WTC11 (cell line): Measurements from ENCODE around the gene RASL12. TPM values are rescaled to one million over a fixed set of nuclear protein-coding genes. Genes with fewer than 3 reads are reported as not detected.
"Not testable (repeated sequence)": the region's sequence is repeated elsewhere in the genome, so short reads cannot be mapped to it uniquely, and the experiment has no call there.

Experiments
- ATAC-seq: fragments of 200-7000 bp; cut with Tn5 transposase; 2 replicates; pipeline ENCODE4 v1.10.0; 2021; ENCODE audit warnings: mild to moderate bottlenecking, moderate library complexity
- CTCF ChIA-PET: fragments of 300-600 bp; sonication (Branson Sonifier 250); formaldehyde crosslinking; loops from one replicate; lab custom pipeline; 2021; ENCODE audit warnings: antibody characterized with exemption; lab: Charles Lee
- POLR2A ChIA-PET: fragments of 350-600 bp; sonication (Branson Sonifier 250); formaldehyde crosslinking; loops from one replicate; lab custom pipeline; 2021; ENCODE audit warnings: antibody characterized with exemption; lab: Charles Lee
- DNase-seq: peaks from one replicate; pipeline ENCODE4 v3.0.0; 2021; ENCODE audit warnings: low spot score
- H3K27ac Mint-ChIP-seq: 2 replicates; pipeline ENCODE4 v1.8.0; 2021; ENCODE audit warnings: mixed read lengths
- H3K27me3 Mint-ChIP-seq: 2 replicates; pipeline ENCODE4 v1.8.0; 2021; ENCODE audit warnings: low read depth, mild to moderate bottlenecking, moderate library complexity, mixed read lengths
- H3K36me3 Mint-ChIP-seq: 2 replicates; pipeline ENCODE4 v1.8.0; 2021; ENCODE audit warnings: mixed read lengths
- H3K4me1 Mint-ChIP-seq: 2 replicates; pipeline ENCODE4 v1.8.0; 2022; ENCODE audit warnings: mixed read lengths
- H3K4me3 Mint-ChIP-seq: 2 replicates; pipeline ENCODE4 v1.8.0; 2021; ENCODE audit warnings: mild to moderate bottlenecking, moderate library complexity, mixed read lengths
- H3K9me3 Mint-ChIP-seq: 2 replicates; pipeline ENCODE4 v1.8.0; 2021; ENCODE audit warnings: mixed read lengths
- ATF1 ChIP-seq: sonication (generic); formaldehyde crosslinking; IDR thresholded peaks from 2 replicates; pipeline ENCODE4 v1.8.1; 2023; ENCODE audit warnings: mild to moderate bottlenecking, moderate library complexity, missing genetic modification reagents
- ELF4 ChIP-seq: sonication (generic); formaldehyde crosslinking; IDR thresholded peaks from 2 replicates; pipeline ENCODE4 v1.8.1; 2022; ENCODE audit warnings: low read depth, mild to moderate bottlenecking, moderate library complexity, missing genetic modification reagents
- FOXJ3 ChIP-seq: sonication (generic); formaldehyde crosslinking; IDR thresholded peaks from 2 replicates; pipeline ENCODE4 v1.9.0; 2021; ENCODE audit warnings: missing genetic modification reagents, mild to moderate bottlenecking, borderline replicate concordance
- FOXK1 ChIP-seq: sonication (generic); formaldehyde crosslinking; IDR thresholded peaks from 2 replicates; pipeline ENCODE4 v1.8.0; 2022; ENCODE audit warnings: mild to moderate bottlenecking, moderate library complexity, missing genetic modification reagents
- MYBL2 ChIP-seq: sonication (generic); formaldehyde crosslinking; IDR thresholded peaks from 2 replicates; pipeline ENCODE4 v1.8.1; 2023; ENCODE audit warnings: mild to moderate bottlenecking, moderate library complexity, missing genetic modification reagents
- OVOL2 ChIP-seq: fragments of 250-450 bp; sonication (Bioruptor Pico); IDR thresholded peaks from 2 replicates; pipeline ENCODE4 v1.9.0; 2021; ENCODE audit warnings: mild to moderate bottlenecking, borderline replicate concordance
- SMAD4 ChIP-seq: sonication (generic); formaldehyde crosslinking; IDR thresholded peaks from 2 replicates; pipeline ENCODE4 v1.8.0; 2022; ENCODE audit warnings: mild to moderate bottlenecking, missing genetic modification reagents
- TCF7 ChIP-seq: sonication (generic); formaldehyde crosslinking; IDR thresholded peaks from 2 replicates; pipeline ENCODE4 v1.8.0; 2022; ENCODE audit warnings: mild to moderate bottlenecking, low read depth, missing genetic modification reagents, moderate library complexity
- ZBTB21 ChIP-seq: sonication (generic); formaldehyde crosslinking; IDR thresholded peaks from 2 replicates; pipeline ENCODE4 v1.8.1; 2023; ENCODE audit warnings: mild to moderate bottlenecking, missing genetic modification reagents, borderline replicate concordance
- ZNF121 ChIP-seq: sonication (generic); formaldehyde crosslinking; IDR thresholded peaks from 2 replicates; pipeline ENCODE4 v1.8.0; 2023; ENCODE audit warnings: missing genetic modification reagents
- ZNF219 ChIP-seq: sonication (generic); formaldehyde crosslinking; IDR thresholded peaks from 2 replicates; pipeline ENCODE4 v1.8.0; 2023; ENCODE audit warnings: missing genetic modification reagents, mild to moderate bottlenecking, borderline replicate concordance
- ZNF396 ChIP-seq: fragments of 250-450 bp; sonication (Bioruptor Pico); IDR thresholded peaks from 2 replicates; pipeline ENCODE4 v1.8.0; 2021; ENCODE audit warnings: mild to moderate bottlenecking, moderate library complexity, borderline replicate concordance
- ZNF423 ChIP-seq: fragments of 250-450 bp; sonication (Bioruptor Pico); IDR thresholded peaks from 2 replicates; pipeline ENCODE4 v2.1.2; 2022; ENCODE audit warnings: mild to moderate bottlenecking, moderate library complexity
- total RNA-seq: library from RNA; stranded (reverse); gene quantifications from 3 replicates; pipeline ENCODE4 v1.2.3, GENCODE V29; 2021
- TF ChIP-seq, protein P1 (sequence below): sonication (generic); formaldehyde crosslinking; IDR thresholded peaks from 2 replicates; pipeline ENCODE4 v1.8.0; 2022; ENCODE audit warnings: mild to moderate bottlenecking, missing genetic modification reagents
- TF ChIP-seq, protein P2 (sequence below): sonication (generic); formaldehyde crosslinking; conservative IDR thresholded peaks from 2 replicates; pipeline ENCODE4 v1.8.1; 2023; ENCODE audit warnings: mild to moderate bottlenecking, low read depth, missing genetic modification reagents, moderate library complexity
- TF ChIP-seq, protein P3 (sequence below): sonication (generic); formaldehyde crosslinking; IDR thresholded peaks from 2 replicates; pipeline ENCODE4 v1.8.1; 2023; ENCODE audit warnings: mild to moderate bottlenecking, missing genetic modification reagents, moderate library complexity
- TF ChIP-seq, protein P4 (sequence below): fragments of 250-450 bp; sonication (Bioruptor Pico); IDR thresholded peaks from 2 replicates; pipeline ENCODE4 v2.1.2; 2022; ENCODE audit warnings: mild to moderate bottlenecking, moderate library complexity
- TF ChIP-seq, protein P5 (sequence below): fragments of 250-450 bp; sonication (Bioruptor Pico); IDR thresholded peaks from 2 replicates; pipeline ENCODE4 v1.8.0; 2021; ENCODE audit warnings: mild to moderate bottlenecking
- TF ChIP-seq, protein P6 (sequence below): sonication (generic); formaldehyde crosslinking; IDR thresholded peaks from 2 replicates; pipeline ENCODE4 v1.8.0; 2022; ENCODE audit warnings: mild to moderate bottlenecking, missing genetic modification reagents

RASL12 gene
- total RNA-seq, 1 experiment from 2014 or later, result 5.6 TPM

DNA sequence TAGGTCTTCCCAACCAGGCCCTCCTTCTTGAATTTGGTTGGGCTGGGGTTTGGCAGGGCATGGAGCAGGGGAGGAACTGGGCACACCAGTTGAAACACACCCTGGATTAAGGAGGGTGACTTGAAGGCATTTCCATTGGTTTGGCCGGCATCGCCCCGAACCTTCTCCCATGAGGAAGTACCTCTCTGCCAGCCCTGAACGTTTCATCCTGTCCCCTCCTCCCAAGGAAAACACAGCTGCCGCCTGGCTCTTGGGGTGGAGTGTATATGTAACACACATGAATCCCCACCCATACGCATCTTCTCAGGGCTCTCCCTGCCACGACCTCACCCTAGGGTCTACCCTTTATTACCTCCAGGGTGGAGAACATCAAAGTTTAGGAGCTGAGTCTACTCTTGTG lies 32.7 kb upstream of the RASL12 start:
- Mint-ChIP-seq H3K4me3 (no peak overlapping the region), H3K36me3 (no peaks in the 10 kb centered on the region), H3K27me3 (peaks cover 10% of the 10 kb centered on the region), H3K4me1 (peaks cover 2% of the 10 kb centered on the region), H3K27ac (no peak overlapping the region; the same call in 1 of the 2 replicates), H3K9me3 (no peaks in the 10 kb centered on the region)
- no peak for DNase-seq
- no peak for TF ChIP-seq ZNF396 (CRISPR knock-in tag)
- TF ChIP-seq ELF4 (CRISPR knock-in tag), result no peak
- TF ChIP-seq FOXK1, result no peak
- TF ChIP-seq, protein P1, sequence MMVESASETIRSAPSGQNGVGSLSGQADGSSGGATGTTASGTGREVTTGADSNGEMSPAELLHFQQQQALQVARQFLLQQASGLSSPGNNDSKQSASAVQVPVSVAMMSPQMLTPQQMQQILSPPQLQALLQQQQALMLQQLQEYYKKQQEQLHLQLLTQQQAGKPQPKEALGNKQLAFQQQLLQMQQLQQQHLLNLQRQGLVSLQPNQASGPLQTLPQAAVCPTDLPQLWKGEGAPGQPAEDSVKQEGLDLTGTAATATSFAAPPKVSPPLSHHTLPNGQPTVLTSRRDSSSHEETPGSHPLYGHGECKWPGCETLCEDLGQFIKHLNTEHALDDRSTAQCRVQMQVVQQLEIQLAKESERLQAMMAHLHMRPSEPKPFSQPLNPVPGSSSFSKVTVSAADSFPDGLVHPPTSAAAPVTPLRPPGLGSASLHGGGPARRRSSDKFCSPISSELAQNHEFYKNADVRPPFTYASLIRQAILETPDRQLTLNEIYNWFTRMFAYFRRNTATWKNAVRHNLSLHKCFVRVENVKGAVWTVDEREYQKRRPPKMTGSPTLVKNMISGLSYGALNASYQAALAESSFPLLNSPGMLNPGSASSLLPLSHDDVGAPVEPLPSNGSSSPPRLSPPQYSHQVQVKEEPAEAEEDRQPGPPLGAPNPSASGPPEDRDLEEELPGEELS, result no peak
- no peak for TF ChIP-seq OVOL2
- TF ChIP-seq, protein P2, sequence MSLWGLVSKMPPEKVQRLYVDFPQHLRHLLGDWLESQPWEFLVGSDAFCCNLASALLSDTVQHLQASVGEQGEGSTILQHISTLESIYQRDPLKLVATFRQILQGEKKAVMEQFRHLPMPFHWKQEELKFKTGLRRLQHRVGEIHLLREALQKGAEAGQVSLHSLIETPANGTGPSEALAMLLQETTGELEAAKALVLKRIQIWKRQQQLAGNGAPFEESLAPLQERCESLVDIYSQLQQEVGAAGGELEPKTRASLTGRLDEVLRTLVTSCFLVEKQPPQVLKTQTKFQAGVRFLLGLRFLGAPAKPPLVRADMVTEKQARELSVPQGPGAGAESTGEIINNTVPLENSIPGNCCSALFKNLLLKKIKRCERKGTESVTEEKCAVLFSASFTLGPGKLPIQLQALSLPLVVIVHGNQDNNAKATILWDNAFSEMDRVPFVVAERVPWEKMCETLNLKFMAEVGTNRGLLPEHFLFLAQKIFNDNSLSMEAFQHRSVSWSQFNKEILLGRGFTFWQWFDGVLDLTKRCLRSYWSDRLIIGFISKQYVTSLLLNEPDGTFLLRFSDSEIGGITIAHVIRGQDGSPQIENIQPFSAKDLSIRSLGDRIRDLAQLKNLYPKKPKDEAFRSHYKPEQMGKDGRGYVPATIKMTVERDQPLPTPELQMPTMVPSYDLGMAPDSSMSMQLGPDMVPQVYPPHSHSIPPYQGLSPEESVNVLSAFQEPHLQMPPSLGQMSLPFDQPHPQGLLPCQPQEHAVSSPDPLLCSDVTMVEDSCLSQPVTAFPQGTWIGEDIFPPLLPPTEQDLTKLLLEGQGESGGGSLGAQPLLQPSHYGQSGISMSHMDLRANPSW (CRISPR knock-in tag), result no peak
- ATAC-seq, result no peak
- ChIA-PET CTCF (interaction anchor here (0.6 to 6.1 kb wide), 6 partner anchors 18 to 416 kb away, joined by 5 to 308 read pairs (median 10); partner anchors contain the start of genes CILP, KBTBD13 and RASL12), POLR2A (interaction anchor here (1.9 kb wide), 1 partner anchor 17 kb away, joined by 12 read pairs; no protein-coding TSS in a partner anchor)

DNA sequence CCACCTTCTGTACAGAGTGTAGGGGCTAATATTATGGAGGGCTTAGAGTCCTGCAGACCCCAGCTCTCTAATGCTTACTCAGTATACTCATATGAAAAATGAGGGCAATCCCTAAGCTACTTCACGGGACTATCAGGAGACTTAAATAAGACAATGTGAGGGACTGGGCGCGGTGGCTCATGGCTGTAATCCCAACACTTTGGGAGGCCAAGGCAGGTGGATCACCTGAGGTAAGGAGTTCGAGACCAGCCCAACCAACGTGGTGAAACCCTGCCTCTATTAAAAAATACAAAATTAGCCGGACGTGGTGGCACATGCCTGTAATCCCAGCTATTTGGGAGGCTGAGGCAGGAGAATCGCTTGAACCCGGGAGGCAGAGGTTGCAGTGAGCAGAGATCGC lies 32.0 kb upstream of the RASL12 start:
- peaks cover 10% of the 10 kb centered on the region for H3K27me3 Mint-ChIP-seq
- H3K9me3 Mint-ChIP-seq, DNase-seq, POLR2A ChIA-PET, H3K27ac Mint-ChIP-seq, ATAC-seq, H3K4me3 Mint-ChIP-seq, H3K36me3 Mint-ChIP-seq, H3K4me1 Mint-ChIP-seq: not testable (repeated sequence)
- CTCF ChIA-PET, result interaction anchor here (5.4 to 6.1 kb wide), 2 partner anchors 17 to 40 kb away, joined by 292 to 308 read pairs; partner anchors contain the start of genes KBTBD13 and RASL12

DNA sequence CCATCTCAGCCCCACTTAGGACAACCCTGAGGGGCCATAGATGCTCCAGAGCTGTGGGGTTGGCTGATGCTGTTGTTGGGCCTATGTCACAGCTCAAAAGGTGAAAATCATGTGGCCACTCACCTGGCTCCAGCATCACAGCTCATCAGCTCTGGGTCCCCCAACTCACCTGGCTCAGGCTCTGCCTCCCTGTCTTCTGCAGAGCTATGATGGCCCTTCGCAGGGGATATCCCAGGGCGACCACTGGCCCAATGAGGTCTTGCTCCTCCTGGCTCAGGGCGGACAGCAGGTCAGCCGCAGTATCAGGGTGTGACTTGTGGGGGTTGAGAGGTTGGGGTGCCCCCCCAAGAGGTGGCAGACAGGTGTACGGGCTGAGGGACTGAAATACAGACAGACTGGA lies 31.5 kb upstream of the RASL12 start:
- Mint-ChIP-seq H3K4me3 (no peak overlapping the region), H3K27me3 (peaks cover 10% of the 10 kb centered on the region), H3K27ac (no peak overlapping the region), H3K36me3 (no peaks in the 10 kb centered on the region), H3K9me3 (no peaks in the 10 kb centered on the region), H3K4me1 (peaks cover 2% of the 10 kb centered on the region)
- DNase-seq, result no peak
- TF ChIP-seq, protein P3, sequence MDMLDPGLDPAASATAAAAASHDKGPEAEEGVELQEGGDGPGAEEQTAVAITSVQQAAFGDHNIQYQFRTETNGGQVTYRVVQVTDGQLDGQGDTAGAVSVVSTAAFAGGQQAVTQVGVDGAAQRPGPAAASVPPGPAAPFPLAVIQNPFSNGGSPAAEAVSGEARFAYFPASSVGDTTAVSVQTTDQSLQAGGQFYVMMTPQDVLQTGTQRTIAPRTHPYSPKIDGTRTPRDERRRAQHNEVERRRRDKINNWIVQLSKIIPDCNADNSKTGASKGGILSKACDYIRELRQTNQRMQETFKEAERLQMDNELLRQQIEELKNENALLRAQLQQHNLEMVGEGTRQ (CRISPR knock-in tag), result no peak
- TF ChIP-seq ATF1 (CRISPR knock-in tag), result no peak
- TF ChIP-seq TCF7 (CRISPR knock-in tag), result no peak
- TF ChIP-seq ZNF121 (CRISPR knock-in tag), result no peak
- TF ChIP-seq ZNF423 (CRISPR knock-in tag), result no peak
- TF ChIP-seq MYBL2, result no peak
- no peak for TF ChIP-seq FOXJ3
- TF ChIP-seq, protein P4, sequence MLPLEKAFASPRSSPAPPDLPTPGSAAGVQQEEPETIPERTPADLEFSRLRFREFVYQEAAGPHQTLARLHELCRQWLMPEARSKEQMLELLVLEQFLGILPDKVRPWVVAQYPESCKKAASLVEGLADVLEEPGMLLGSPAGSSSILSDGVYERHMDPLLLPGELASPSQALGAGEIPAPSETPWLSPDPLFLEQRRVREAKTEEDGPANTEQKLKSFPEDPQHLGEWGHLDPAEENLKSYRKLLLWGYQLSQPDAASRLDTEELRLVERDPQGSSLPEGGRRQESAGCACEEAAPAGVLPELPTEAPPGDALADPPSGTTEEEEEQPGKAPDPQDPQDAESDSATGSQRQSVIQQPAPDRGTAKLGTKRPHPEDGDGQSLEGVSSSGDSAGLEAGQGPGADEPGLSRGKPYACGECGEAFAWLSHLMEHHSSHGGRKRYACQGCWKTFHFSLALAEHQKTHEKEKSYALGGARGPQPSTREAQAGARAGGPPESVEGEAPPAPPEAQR (CRISPR knock-in tag), result no peak
- TF ChIP-seq ZBTB21, result no peak
- TF ChIP-seq, protein P5, sequence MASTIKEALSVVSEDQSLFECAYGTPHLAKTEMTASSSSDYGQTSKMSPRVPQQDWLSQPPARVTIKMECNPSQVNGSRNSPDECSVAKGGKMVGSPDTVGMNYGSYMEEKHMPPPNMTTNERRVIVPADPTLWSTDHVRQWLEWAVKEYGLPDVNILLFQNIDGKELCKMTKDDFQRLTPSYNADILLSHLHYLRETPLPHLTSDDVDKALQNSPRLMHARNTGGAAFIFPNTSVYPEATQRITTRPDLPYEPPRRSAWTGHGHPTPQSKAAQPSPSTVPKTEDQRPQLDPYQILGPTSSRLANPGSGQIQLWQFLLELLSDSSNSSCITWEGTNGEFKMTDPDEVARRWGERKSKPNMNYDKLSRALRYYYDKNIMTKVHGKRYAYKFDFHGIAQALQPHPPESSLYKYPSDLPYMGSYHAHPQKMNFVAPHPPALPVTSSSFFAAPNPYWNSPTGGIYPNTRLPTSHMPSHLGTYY (CRISPR knock-in tag), result no peak
- no peak for TF ChIP-seq SMAD4 (CRISPR knock-in tag)
- no peak for TF ChIP-seq ZNF219 (CRISPR knock-in tag)
- TF ChIP-seq, protein P6, sequence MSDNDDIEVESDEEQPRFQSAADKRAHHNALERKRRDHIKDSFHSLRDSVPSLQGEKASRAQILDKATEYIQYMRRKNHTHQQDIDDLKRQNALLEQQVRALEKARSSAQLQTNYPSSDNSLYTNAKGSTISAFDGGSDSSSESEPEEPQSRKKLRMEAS (CRISPR knock-in tag), result no peak
- ChIA-PET POLR2A (no interaction called here), CTCF (interaction anchor here (5.4 to 6.1 kb wide), 2 partner anchors 17 to 39 kb away, joined by 292 to 308 read pairs; partner anchors contain the start of genes KBTBD13 and RASL12)
- ATAC-seq, result no peak
